Activated CD4-positive, alpha-beta T cell treated with anti-CD3 and anti-CD28 coated beads for 24 hours (primary cell): ENCODE data around the gene SLITRK3.

Source experiments
- DNase-seq, 2 donors: peaks; one replicate each; pipeline ENCODE4 v3.0.0-alpha.2; 2020; ENCODE audit warnings: low read depth in 2 of 2

Gene SLITRK3

GRCh38 chr3:165195640-165196576 is at the start of gene SLITRK3:
TSS of gene SLITRK3 (minus strand) at chr3:165196384. CDS start at chr3:165190830, 5,554 bp downstream.
- no peak for DNase-seq

GRCh38 chr3:165243597-165243996 is 47.4 kb upstream of the SLITRK3 start:
- DNase-seq = no peak

GRCh38 chr3:165233501-165234195 is 37.5 kb upstream of the SLITRK3 start:
- no peak for DNase-seq

GRCh38 chr3:165225604-165226003 is 29.4 kb upstream of the SLITRK3 start:
- no peak for DNase-seq

- DNase-seq = no peak
Observed at GRCh38 chr3:165217739-165218138, 21.6 kb upstream of the SLITRK3 start.

GRCh38 chr3:165212580-165212979 is 16.4 kb upstream of the SLITRK3 start:
- no peak for DNase-seq

- DNase-seq = no peak
Observed at GRCh38 chr3:165211721-165212120, 15.5 kb upstream of the SLITRK3 start.

GRCh38 chr3:165210727-165211126 is 14.5 kb upstream of the SLITRK3 start:
- no peak for DNase-seq

- DNase-seq = no peak
Observed at GRCh38 chr3:165210132-165210531, 13.9 kb upstream of the SLITRK3 start.

GRCh38 chr3:165206454-165207266 is 10.5 kb upstream of the SLITRK3 start:
- no peak for DNase-seq

GRCh38 chr3:165204445-165204844 is 8.3 kb upstream of the SLITRK3 start:
- DNase-seq = no peak

GRCh38 chr3:165202995-165203394 is 6.8 kb upstream of the SLITRK3 start:
- DNase-seq = no peak

GRCh38 chr3:165201964-165202363 is 5.8 kb upstream of the SLITRK3 start:
- DNase-seq = no peak

GRCh38 chr3:165197481-165197800 is 1.3 kb upstream of the SLITRK3 start:
- DNase-seq = no peak

GRCh38 chr3:165196577-165197480 is 645 bp upstream of the SLITRK3 start:
- no peak for DNase-seq

- DNase-seq = no peak
Observed at GRCh38 chr3:165195241-165195639, 944 bp downstream of the SLITRK3 start.

- DNase-seq = no peak
Observed at GRCh38 chr3:165194511-165195240, 1.5 kb downstream of the SLITRK3 start.

GRCh38 chr3:165193366-165194254 is 2.6 kb downstream of the SLITRK3 start:
- no peak for DNase-seq

- no peak for DNase-seq
Observed at GRCh38 chr3:165192610-165193192, 3.5 kb downstream of the SLITRK3 start.
